Measurements from ENCODE around the gene CEND1.

The CEND1 gene

DNA sequence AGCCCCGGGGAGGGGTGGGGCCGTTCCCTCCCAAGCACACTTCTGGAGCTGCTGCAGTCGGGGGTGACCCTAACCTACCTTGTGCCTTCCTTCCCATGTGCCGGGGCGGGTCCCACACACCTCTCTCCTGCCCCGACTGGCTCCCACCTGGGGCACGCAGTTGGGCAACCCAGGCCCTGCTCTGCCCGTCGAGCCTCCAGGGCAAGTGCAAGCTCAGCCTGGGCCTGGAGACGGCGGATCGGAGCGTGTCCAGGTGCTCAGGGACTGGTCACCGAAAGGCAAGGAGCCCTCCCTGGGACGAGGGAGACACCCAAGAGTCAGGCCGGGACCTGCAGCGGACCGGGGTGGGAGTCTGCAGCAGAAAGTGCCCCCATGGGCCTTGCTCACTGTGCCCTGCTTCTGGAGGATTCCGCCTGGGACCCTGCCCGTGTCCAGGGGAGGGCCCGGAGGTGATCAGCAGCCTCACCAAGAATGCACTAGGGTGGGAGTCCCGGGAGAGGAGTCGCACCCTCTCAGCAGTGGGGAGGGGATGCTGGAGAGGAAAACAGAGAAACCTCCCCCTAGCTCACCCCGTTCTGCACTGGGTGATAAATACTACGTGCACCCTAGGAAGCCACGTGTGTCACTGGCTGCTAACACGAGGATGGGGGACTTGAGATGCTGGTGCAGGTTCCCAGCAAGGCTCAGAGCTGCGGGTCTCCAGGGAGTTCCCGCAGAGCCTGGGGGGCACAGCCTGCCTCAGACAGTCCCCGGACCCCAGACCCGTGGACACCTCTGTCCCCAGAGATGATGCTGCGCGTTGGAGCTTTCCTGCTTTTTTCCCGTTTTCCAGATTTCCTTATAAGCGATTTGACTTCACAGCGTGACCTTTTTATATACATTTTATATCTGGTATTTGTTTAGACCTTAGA lies 7.4 kb downstream of the CEND1 start:
- no peak for TF ChIP-seq SIN3A (IDR thresholded peaks at IDR 0.05; ENCODE audit: borderline replicate concordance, insufficient read depth, low read length)
- no peak for TF ChIP-seq TAF1 (IDR thresholded peaks at IDR 0.05; ENCODE audit: borderline replicate concordance, insufficient read depth, low read length)
- TF ChIP-seq FOXP2 (optimal IDR thresholded peaks at IDR 0.05; ENCODE audit: borderline replicate concordance, extremely low read depth, extremely low read length, insufficient read depth): no peak
- TF ChIP-seq, protein P1, sequence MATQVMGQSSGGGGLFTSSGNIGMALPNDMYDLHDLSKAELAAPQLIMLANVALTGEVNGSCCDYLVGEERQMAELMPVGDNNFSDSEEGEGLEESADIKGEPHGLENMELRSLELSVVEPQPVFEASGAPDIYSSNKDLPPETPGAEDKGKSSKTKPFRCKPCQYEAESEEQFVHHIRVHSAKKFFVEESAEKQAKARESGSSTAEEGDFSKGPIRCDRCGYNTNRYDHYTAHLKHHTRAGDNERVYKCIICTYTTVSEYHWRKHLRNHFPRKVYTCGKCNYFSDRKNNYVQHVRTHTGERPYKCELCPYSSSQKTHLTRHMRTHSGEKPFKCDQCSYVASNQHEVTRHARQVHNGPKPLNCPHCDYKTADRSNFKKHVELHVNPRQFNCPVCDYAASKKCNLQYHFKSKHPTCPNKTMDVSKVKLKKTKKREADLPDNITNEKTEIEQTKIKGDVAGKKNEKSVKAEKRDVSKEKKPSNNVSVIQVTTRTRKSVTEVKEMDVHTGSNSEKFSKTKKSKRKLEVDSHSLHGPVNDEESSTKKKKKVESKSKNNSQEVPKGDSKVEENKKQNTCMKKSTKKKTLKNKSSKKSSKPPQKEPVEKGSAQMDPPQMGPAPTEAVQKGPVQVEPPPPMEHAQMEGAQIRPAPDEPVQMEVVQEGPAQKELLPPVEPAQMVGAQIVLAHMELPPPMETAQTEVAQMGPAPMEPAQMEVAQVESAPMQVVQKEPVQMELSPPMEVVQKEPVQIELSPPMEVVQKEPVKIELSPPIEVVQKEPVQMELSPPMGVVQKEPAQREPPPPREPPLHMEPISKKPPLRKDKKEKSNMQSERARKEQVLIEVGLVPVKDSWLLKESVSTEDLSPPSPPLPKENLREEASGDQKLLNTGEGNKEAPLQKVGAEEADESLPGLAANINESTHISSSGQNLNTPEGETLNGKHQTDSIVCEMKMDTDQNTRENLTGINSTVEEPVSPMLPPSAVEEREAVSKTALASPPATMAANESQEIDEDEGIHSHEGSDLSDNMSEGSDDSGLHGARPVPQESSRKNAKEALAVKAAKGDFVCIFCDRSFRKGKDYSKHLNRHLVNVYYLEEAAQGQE (IDR thresholded peaks at IDR 0.05; ENCODE audit: insufficient read depth in 1 of 2, low read depth in 2 of 2, low read length in 2 of 2): no peak
- TF ChIP-seq POLR2AphosphoS5 (IDR thresholded peaks at IDR 0.05; ENCODE audit: low read depth, low read length): peak; percentile 9; the same call in 1 of the 2 replicates

DNA sequence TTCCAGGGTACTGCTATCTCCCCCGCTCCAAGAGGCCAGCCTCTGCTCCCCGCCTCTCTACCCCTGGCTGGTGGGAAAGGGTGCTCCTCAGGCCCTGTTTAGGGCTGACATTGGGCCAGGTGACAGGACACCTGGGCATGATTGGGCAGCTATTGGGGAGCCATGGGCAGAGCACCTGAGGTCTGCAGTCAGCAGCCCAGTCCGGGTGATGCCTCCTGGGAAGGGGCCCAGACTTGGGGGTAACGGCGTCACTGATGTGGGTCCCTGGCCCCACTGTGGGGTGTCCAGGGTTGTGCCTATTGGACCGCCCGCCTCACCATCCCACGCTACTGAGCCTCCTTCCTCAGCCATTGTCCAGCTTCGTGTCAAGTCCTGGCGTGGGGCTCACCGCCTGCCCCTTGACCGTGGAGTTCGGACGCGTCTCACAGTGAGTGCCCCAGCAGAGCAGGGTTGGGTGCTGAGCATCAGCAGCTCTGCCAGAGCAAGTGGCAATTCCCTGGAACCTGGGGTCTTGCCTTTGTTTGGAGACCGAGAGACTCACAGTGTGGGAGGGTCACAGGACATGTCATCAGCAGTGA lies 9.8 kb downstream of the CEND1 start:
- no peak for TF ChIP-seq SIN3A (IDR thresholded peaks at IDR 0.05; ENCODE audit: borderline replicate concordance, insufficient read depth, low read length)
- no peak for TF ChIP-seq FOXP2 (optimal IDR thresholded peaks at IDR 0.05; ENCODE audit: borderline replicate concordance, extremely low read depth, extremely low read length, insufficient read depth)
- TF ChIP-seq TAF1 (IDR thresholded peaks at IDR 0.05; ENCODE audit: borderline replicate concordance, insufficient read depth, low read length): no peak
- TF ChIP-seq POLR2AphosphoS5 (IDR thresholded peaks at IDR 0.05; ENCODE audit: low read depth, low read length): no peak
- TF ChIP-seq, protein P1 (IDR thresholded peaks at IDR 0.05; ENCODE audit: insufficient read depth in 1 of 2, low read depth in 2 of 2, low read length in 2 of 2): no peak

DNA sequence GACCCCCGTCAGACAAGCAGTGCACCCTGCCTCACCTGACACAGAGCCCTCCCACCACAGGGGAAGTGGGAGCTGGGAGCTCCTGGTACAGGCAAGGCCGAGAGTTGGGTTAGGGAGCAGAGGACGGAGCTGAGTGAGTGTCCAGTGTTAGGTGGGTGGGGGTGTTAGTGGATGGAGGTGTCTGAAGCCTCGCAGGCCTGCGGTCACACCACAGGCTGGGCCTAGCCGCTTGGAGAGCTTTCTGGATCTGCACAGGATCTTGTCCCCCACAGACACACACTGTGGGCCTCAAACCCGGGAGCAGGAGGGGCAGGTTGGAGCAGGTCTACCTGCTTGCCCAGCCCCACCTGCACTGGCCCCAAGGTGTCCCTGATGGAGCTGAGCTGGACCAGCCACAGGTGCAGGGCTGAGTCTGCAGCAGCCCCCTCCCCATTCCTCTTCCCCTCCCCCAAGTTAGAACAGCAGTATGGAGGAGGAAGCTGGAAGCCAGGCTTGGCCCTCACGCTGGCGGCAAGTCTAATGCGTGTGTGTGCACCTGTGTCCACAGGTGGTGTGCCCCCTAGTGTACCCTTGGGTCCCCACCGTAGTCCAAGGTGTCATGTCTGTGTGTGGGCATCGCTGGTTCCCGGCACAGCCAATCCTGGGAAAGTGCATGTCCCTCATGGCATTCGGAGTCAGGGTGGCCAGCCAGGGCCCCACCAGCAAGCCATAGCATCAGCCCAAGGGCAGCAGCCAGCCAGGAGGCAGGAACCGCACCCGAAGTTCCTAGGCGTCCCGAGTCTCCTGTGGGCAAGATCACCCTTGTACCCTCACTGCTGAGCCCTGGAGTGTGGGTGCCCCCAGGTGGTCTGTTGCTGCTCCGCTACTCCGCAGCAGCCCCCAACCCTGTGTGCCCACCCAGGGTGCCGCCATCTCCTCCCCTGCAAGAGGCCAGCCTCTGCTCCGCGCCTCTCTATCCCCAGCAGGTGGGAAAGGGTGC lies 10.6 kb downstream of the CEND1 start:
- no peak for TF ChIP-seq FOXP2 (optimal IDR thresholded peaks at IDR 0.05; ENCODE audit: borderline replicate concordance, extremely low read depth, extremely low read length, insufficient read depth)
- no peak for TF ChIP-seq SIN3A (IDR thresholded peaks at IDR 0.05; ENCODE audit: borderline replicate concordance, insufficient read depth, low read length)
- no peak for TF ChIP-seq POLR2AphosphoS5 (IDR thresholded peaks at IDR 0.05; ENCODE audit: low read depth, low read length)
- no peak for TF ChIP-seq TAF1 (IDR thresholded peaks at IDR 0.05; ENCODE audit: borderline replicate concordance, insufficient read depth, low read length)
- TF ChIP-seq, protein P1 (IDR thresholded peaks at IDR 0.05; ENCODE audit: insufficient read depth in 1 of 2, low read depth in 2 of 2, low read length in 2 of 2): no peak

DNA sequence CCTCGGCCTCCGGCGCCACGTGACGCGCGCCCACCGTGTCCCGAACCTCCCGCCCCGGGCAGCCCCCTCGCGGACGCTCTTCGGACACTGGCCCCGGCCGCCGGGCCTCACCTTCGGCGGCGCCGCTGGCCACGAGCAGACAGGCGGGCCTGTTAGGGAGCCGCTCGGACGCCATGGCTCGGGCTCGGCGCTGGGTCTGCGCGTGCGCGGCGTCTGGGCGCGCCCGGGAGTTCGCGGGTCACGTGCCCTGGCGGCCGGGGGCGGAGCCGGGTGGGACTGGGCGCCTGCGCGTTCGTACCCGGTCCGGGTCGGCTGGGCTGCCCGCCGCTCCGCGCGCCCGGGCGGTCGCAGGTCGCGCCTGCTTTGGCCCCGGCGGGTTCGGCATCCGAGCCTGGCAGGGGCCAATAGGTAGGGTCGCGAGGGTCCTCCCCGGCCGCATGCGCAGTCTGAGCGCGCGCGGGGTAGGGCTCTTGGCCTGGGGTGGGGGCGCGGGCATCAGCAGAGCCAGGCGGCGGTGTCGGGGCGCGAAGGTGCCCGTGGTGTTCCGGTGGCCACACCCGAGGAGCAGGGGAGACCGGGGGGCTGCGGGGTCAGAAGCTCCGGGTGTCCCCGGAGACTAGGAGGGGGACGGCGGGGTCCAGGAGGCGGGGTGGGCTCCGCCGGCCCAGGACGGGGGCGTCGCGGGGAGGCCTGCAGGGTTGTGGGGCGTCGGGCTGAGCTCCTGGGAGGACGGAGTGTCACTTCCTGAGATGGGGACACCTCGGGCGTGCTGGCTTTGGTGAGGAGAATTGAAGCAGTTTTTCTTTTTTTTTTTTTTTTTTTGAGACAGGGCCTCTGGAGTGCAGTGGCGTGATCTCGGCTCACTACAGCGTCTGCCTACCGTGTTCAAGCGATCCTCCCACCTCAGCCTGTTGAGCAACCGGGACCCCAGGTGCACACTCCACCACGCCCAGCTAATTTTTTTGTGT lies 12.3 kb downstream of the CEND1 start, which contains the start of gene GATD1:
TSS of gene GATD1 (minus strand) at position 200 of the 968 bp plus-strand sequence. CDS start at position 175, 25 bp downstream.
- TF ChIP-seq TAF1 (IDR thresholded peaks at IDR 0.05; ENCODE audit: borderline replicate concordance, insufficient read depth, low read length): peak; percentile 85
- TF ChIP-seq, protein P1 (IDR thresholded peaks at IDR 0.05; ENCODE audit: insufficient read depth in 1 of 2, low read depth in 2 of 2, low read length in 2 of 2): peak in 1 of 2 experiments; percentile 56; a peak in 1 of 4 replicates
- TF ChIP-seq FOXP2 (optimal IDR thresholded peaks at IDR 0.05; ENCODE audit: borderline replicate concordance, extremely low read depth, extremely low read length, insufficient read depth): peak; percentile 57
- peak; percentile 83 for TF ChIP-seq POLR2AphosphoS5 (IDR thresholded peaks at IDR 0.05; ENCODE audit: low read depth, low read length)
- TF ChIP-seq SIN3A (IDR thresholded peaks at IDR 0.05; ENCODE audit: borderline replicate concordance, insufficient read depth, low read length): no peak

Data from PFSK-1 (cell line).